Measurements from ENCODE around the gene PCDHB2.
"Not testable (repeated sequence)": the region's sequence is repeated elsewhere in the genome, so short reads cannot be mapped to it uniquely, and the experiment has no call there.

DNA sequence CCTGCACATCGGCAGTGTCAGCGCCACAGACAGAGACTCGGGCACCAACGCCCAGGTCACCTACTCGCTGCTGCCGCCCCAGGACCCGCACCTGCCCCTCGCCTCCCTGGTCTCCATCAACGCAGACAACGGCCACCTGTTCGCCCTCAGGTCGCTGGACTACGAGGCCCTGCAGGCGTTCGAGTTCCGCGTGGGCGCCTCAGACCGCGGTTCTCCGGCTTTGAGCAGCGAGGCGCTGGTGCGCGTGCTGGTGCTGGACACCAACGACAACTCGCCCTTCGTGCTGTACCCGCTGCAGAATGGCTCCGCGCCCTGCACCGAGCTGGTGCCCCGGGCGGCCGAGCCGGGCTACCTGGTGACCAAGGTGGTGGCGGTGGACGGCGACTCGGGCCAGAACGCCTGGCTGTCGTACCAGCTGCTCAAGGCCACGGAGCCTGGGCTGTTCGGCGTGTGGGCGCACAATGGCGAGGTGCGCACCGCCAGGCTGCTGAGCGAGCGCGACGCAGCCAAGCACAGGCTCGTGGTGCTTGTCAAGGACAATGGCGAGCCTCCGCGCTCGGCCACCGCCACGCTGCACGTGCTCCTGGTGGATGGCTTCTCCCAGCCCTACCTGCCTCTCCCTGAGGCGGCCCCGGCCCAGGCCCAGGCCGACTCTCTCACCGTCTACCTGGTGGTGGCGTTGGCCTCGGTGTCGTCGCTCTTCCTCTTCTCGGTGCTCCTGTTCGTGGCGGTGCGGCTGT is 29.2 kb downstream of the PCDHB2 start:
- not testable (repeated sequence) for TF ChIP-seq CTCF, EZH2phosphoT487 (IDR thresholded peaks at IDR 0.05; ENCODE audit: low read length)

All from MM.1S (cell line).